Measurements from ENCODE around the gene KRT26.
A peak's percentile ranks its signal among the peaks of the same experiment; 100 is the strongest.

KRT26 gene

DNA sequence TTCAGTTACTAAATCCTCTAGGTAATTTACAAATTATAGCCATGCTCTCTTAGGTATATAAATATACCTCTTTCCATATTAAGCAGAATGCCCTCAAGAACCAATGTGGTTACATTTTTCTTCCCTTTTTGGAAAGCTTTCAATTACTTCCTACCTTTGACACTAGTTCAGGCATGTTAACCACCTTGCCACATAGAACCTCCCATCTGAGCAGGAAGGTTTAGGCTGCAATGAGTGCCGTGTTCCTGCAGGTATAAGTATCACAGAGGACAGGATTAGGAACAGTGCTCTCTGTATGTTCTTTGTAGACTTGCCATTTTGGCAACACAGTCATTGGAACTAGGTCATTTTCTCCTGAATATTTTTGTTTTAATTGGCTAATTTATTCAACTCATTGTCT, 37.0 kb downstream of the KRT26 start:
- no peak overlapping the region for H3K4me3 ChIP-seq (ENCODE audit: low read depth, low read length)
- TF ChIP-seq, protein P1, sequence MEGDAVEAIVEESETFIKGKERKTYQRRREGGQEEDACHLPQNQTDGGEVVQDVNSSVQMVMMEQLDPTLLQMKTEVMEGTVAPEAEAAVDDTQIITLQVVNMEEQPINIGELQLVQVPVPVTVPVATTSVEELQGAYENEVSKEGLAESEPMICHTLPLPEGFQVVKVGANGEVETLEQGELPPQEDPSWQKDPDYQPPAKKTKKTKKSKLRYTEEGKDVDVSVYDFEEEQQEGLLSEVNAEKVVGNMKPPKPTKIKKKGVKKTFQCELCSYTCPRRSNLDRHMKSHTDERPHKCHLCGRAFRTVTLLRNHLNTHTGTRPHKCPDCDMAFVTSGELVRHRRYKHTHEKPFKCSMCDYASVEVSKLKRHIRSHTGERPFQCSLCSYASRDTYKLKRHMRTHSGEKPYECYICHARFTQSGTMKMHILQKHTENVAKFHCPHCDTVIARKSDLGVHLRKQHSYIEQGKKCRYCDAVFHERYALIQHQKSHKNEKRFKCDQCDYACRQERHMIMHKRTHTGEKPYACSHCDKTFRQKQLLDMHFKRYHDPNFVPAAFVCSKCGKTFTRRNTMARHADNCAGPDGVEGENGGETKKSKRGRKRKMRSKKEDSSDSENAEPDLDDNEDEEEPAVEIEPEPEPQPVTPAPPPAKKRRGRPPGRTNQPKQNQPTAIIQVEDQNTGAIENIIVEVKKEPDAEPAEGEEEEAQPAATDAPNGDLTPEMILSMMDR (IDR thresholded peaks at IDR 0.05; ENCODE audit: control insufficient read depth, extremely low read depth, insufficient read depth) = no peak
- DNase-seq (ENCODE audit: low read depth) = no peak

- DNase-seq (ENCODE audit: low read depth) = no peak
- no peak overlapping the region for H3K4me3 ChIP-seq (ENCODE audit: low read depth, low read length)
- TF ChIP-seq, protein P1 (IDR thresholded peaks at IDR 0.05; ENCODE audit: control insufficient read depth, extremely low read depth, insufficient read depth) = no peak
Measured at GRCh38 chr17:40734018-40734417, 38.0 kb downstream of the KRT26 start.

DNA sequence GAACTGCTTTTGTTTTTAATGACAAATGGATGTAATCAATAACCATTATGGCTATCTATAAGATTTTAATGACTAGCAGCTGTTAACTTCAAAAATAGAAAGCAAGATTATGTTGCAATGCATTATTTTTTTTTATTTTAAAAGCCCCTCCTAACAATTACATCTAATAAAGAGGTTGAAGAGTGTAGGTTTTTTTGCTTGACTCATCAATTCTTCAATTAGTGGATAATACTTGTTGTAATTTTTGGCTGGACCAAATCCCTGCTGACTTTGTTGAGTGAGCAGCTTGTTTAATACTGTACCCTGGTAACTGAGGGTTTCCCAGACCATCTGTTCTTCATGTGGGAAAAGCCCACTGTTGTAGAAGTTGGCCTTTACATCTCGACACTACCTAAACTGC, 41.0 kb downstream of the KRT26 start:
- no peak overlapping the region for H3K4me3 ChIP-seq (ENCODE audit: low read depth, low read length)
- DNase-seq (ENCODE audit: low read depth) = no peak
- TF ChIP-seq, protein P1 (IDR thresholded peaks at IDR 0.05; ENCODE audit: control insufficient read depth, extremely low read depth, insufficient read depth) = no peak

DNA sequence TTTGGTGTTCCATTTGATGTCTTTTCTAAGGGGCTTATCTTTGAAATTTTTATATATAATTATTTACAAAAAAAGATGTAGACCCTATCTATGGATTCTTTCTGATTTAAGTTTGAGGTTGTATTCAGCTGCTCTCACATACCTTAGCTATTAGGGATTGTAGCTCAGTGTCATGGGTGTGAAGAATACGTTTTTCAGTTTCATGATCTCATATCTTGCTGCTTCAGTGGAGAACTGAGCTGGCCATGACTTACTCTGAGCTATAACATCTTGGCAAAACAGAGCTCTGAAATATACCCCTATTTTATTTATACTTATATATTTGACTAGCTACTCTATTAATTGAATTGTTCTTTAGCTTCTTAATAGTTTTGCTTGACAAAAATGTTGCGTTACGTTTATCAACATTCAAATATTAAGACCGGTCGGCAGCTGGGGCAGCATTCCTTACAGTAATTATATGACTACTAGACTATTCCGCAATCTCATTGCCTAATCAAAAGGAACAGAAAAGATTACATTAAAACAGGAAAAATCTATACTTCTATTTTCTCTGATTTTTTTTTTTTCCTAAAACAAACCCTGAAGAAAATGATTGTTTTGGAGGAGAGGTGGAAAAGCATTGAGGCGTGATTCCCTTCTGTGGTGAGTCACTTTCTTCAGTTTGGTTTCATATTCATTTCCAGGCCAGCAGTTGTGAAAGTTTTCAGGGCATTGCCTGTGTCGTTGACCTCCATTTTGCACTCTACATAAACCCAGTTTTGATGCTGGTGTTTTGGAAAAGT, 44.4 kb downstream of the KRT26 start:
- H3K4me3 ChIP-seq (ENCODE audit: low read depth, low read length) = no peak overlapping the region
- TF ChIP-seq, protein P1 (IDR thresholded peaks at IDR 0.05; ENCODE audit: control insufficient read depth, extremely low read depth, insufficient read depth) = no peak
- DNase-seq (ENCODE audit: low read depth) = no peak

DNA sequence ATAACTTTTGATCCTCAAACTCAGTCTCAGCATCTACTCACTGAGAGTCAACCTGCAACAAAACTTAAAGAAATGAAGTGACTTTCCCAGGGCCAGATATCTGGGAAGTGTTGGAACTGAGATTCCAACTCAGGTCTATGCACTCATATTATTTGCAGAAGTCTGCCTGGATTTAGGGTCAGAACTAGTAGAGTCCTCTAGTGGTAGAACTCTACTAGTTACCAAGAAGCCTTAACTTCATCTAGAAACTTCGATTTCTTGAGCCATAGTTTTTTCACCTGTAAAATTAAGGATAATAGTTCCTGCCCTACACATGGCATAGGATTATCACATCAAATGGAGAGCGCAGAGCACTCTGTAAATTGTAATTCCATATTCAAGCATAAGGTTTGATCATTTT, 45.1 kb downstream of the KRT26 start:
- DNase-seq (ENCODE audit: low read depth) = no peak
- no peak overlapping the region for H3K4me3 ChIP-seq (ENCODE audit: low read depth, low read length)
- TF ChIP-seq, protein P1 (IDR thresholded peaks at IDR 0.05; ENCODE audit: control insufficient read depth, extremely low read depth, insufficient read depth) = 0 out of 2 replicates have a peak, but pooled peaks have one; percentile 38

DNA sequence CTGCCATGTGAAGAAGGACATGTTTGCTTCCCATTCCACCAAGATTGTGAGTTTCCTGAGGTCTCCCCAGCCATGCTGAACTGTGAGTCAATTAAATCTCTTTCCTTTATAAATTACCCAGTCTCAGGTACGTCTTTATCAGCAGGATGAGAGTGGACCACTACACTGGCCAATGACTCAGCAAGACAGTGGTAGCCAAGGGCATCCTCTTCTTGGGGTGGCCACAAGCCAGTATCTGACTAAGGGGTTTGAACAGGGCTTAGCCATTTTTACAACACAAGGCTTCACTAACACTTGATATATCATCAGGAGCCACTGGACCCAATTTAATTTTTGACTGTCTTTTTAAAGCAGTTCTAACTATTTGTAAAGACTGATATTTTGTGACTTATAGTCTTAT, 47.3 kb downstream of the KRT26 start:
- DNase-seq (ENCODE audit: low read depth) = no peak
- TF ChIP-seq, protein P1 (IDR thresholded peaks at IDR 0.05; ENCODE audit: control insufficient read depth, extremely low read depth, insufficient read depth) = no peak
- H3K4me3 ChIP-seq (ENCODE audit: low read depth, low read length) = no peak overlapping the region

- H3K4me3 ChIP-seq (ENCODE audit: low read depth, low read length) = no peak overlapping the region
- TF ChIP-seq, protein P1 (IDR thresholded peaks at IDR 0.05; ENCODE audit: control insufficient read depth, extremely low read depth, insufficient read depth) = no peak
- no peak for DNase-seq (ENCODE audit: low read depth)
Measured at GRCh38 chr17:40722241-40722640, 49.8 kb downstream of the KRT26 start.
